ENCODE data around the gene SLC35F5.

DNA sequence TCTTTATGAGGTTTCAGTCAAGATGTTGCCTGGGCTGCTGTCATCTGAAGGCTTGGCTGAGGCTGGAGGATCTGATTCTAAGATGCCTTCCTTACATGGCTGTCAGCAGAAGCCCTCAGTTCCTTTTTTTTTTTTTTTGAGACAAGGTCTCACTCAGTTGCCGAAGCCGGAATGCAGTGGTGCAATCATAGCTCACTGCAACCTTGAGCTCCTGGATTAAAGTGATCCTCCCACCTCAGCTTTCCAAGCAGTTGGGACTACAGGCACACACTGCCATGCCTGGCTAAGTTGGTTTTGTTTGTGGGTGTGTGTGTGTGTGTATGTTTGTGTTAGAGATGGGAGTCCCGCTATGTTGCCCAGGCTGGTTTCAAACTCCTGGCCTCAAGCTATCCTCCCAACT lies 13.1 kb upstream of the SLC35F5 start:
- TF ChIP-seq POLR2A (IDR thresholded peaks at IDR 0.05; ENCODE audit: low read depth, low read length): no peak
- TF ChIP-seq POLR2AphosphoS5 (IDR thresholded peaks at IDR 0.05; ENCODE audit: low read depth, low read length): no peak
- TF ChIP-seq TAF1 (IDR thresholded peaks at IDR 0.05; ENCODE audit: low read depth, low read length): no peak
- TF ChIP-seq SPI1 (IDR thresholded peaks at IDR 0.05; ENCODE audit: low read depth, low read length): no peak
- TF ChIP-seq PAX5 (IDR thresholded peaks at IDR 0.05; ENCODE audit: insufficient read depth, low read length, severe bottlenecking): no peak
- TF ChIP-seq POU2F2 (IDR thresholded peaks at IDR 0.05; ENCODE audit: low read depth, low read length): no peak
